HG02610 (cell line): ENCODE results near the gene LCN1.
"Not testable (repeated sequence)": the region's sequence is repeated elsewhere in the genome, so short reads cannot be mapped to it uniquely, and the experiment has no call there.

Source experiments
- ATAC-seq: cut with Tn5 transposase; IDR thresholded peaks from one replicate; pipeline ENCODE4 v1.9.1; 2021; ENCODE audit warnings: mild to moderate bottlenecking, moderate library complexity; ENCODE audit not compliant: unreplicated experiment

The LCN1 gene

GRCh38 chr9:135522137-135522877 is 1.1 kb downstream of the LCN1 start:
- ATAC-seq, result no peak

GRCh38 chr9:135522931-135523330 is 1.7 kb downstream of the LCN1 start:
- ATAC-seq, result no peak

- no peak for ATAC-seq
These were observed 2.4 kb downstream of the LCN1 start for GRCh38 chr9:135523521-135524129.

- no peak for ATAC-seq
These were observed 3.1 kb downstream of the LCN1 start for GRCh38 chr9:135524130-135524861.

- ATAC-seq, result no peak
These were observed 4.2 kb downstream of the LCN1 start for GRCh38 chr9:135525241-135526088.

- no peak for ATAC-seq
These were observed 5.0 kb downstream of the LCN1 start for GRCh38 chr9:135526089-135526729.

GRCh38 chr9:135526730-135527571 is 5.7 kb downstream of the LCN1 start:
- no peak for ATAC-seq

GRCh38 chr9:135528842-135529435 is 7.7 kb downstream of the LCN1 start:
- ATAC-seq, result not testable (repeated sequence)

GRCh38 chr9:135530146-135530545 is 8.9 kb downstream of the LCN1 start:
- ATAC-seq, result no peak

GRCh38 chr9:135531096-135531495 is 9.9 kb downstream of the LCN1 start:
- no peak for ATAC-seq

GRCh38 chr9:135533113-135533512 is 11.9 kb downstream of the LCN1 start:
- ATAC-seq, result no peak

- no peak for ATAC-seq
These were observed 12.4 kb downstream of the LCN1 start for GRCh38 chr9:135533674-135534073.

GRCh38 chr9:135534192-135534711 is 13.0 kb downstream of the LCN1 start:
- not testable (repeated sequence) for ATAC-seq

GRCh38 chr9:135534826-135535225 is 13.6 kb downstream of the LCN1 start:
- ATAC-seq, result not testable (repeated sequence)

GRCh38 chr9:135535631-135536030 is 14.4 kb downstream of the LCN1 start:
- not testable (repeated sequence) for ATAC-seq

- ATAC-seq, result no peak
These were observed 15.0 kb downstream of the LCN1 start for GRCh38 chr9:135536216-135536615.

GRCh38 chr9:135543262-135543894 is 22.1 kb downstream of the LCN1 start:
- not testable (repeated sequence) for ATAC-seq

GRCh38 chr9:135544981-135545635 is 23.9 kb downstream of the LCN1 start:
- ATAC-seq, result no peak
